ENCODE measurements around the gene FITM1. TPM values are rescaled to one million over a fixed set of nuclear protein-coding genes. Genes with fewer than 3 reads are reported as not detected.

The FITM1 gene
- polyA plus RNA-seq, 1 donor (not counting 4 experiments of a cell fraction or from before 2014, with no cell fraction given): not detected

- H3K79me2 ChIP-seq (ENCODE audit: control insufficient read depth, insufficient read depth, low read length): peaks cover 2% of the 10 kb centered on the region
- H3K4me2 ChIP-seq (ENCODE audit: control insufficient read depth, extremely low read depth, insufficient read depth, low read depth, low read length): no peak overlapping the region
- no peak for TF ChIP-seq EZH2 (IDR thresholded peaks at IDR 0.05; ENCODE audit: low read length)
- TF ChIP-seq CTCF (optimal IDR thresholded peaks at IDR 0.05 in 1 of 3, IDR thresholded peaks at IDR 0.05 in 1 of 3, conservative IDR thresholded peaks at IDR 0.05 in 1 of 3; ENCODE audit: extremely low read depth in 1 of 3, insufficient read depth in 2 of 3, low read length in 3 of 3): no peak
- H4K20me1 ChIP-seq (ENCODE audit: control insufficient read depth, extremely low read depth, insufficient read depth, low read length): no peaks in the 10 kb centered on the region
- no peak overlapping the region for H3K9ac ChIP-seq (ENCODE audit: control insufficient read depth, extremely low read depth, insufficient read depth, low read length)
- H2AFZ ChIP-seq (ENCODE audit: control insufficient read depth, low read length): no peak overlapping the region
- peaks cover 0 to 9% of the 10 kb centered on the region in 2 experiments for H3K36me3 ChIP-seq (ENCODE audit: control insufficient read depth in 2 of 2, extremely low read depth in 1 of 2, insufficient read depth in 2 of 2, low read length in 2 of 2)
- dilution Hi-C loops (cut with MboI; ENCODE audit: extremely low pct_ligation_motif_present, low sequenced_read_pairs): no loop called here
- no peaks in the 10 kb centered on the region for H3K9me3 ChIP-seq (ENCODE audit: control insufficient read depth, low read depth, low read length)
- FAIRE-seq: no peak
- no peak overlapping the region for H3K4me3 ChIP-seq (ENCODE audit: control insufficient read depth in 2 of 3, extremely low read depth in 1 of 3, insufficient read depth in 2 of 3, low read depth in 1 of 3, low read length in 3 of 3)
- H3K4me1 ChIP-seq (ENCODE audit: control insufficient read depth, extremely low read depth, insufficient read depth, low read length): peaks cover 17% of the 10 kb centered on the region
- DNase-seq (ENCODE audit: low read depth, low spot score): no peak
- no peaks in the 10 kb centered on the region for H3K9me1 ChIP-seq (ENCODE audit: control insufficient read depth, extremely low read depth, insufficient read depth, low read length)
- H3K27ac ChIP-seq (ENCODE audit: control insufficient read depth, insufficient read depth, low read length): no peak overlapping the region
- no peaks in the 10 kb centered on the region for H3K27me3 ChIP-seq (ENCODE audit: control insufficient read depth, extremely low read depth, insufficient read depth, low read length)
These were observed 37.8 kb upstream of the FITM1 start for GRCh38 chr14:24092505-24093206.

- no peak for DNase-seq (ENCODE audit: low read depth, low spot score)
- Histone ChIP-seq H3K9me1 (ENCODE audit: control insufficient read depth, extremely low read depth, insufficient read depth, low read length) (no peaks in the 10 kb centered on the region), H2AFZ (ENCODE audit: control insufficient read depth, low read length) (peak overlapping the region; percentile 90), H4K20me1 (ENCODE audit: control insufficient read depth, extremely low read depth, insufficient read depth, low read length) (no peaks in the 10 kb centered on the region), H3K27ac (ENCODE audit: control insufficient read depth, insufficient read depth, low read length) (peak overlapping the region; percentile 77), H3K4me1 (ENCODE audit: control insufficient read depth, extremely low read depth, insufficient read depth, low read length) (peaks cover 17% of the 10 kb centered on the region), H3K9ac (ENCODE audit: control insufficient read depth, extremely low read depth, insufficient read depth, low read length) (peak overlapping the region; percentile 69), H3K27me3 (ENCODE audit: control insufficient read depth, extremely low read depth, insufficient read depth, low read length) (no peaks in the 10 kb centered on the region), H3K36me3 (ENCODE audit: control insufficient read depth in 2 of 2, extremely low read depth in 1 of 2, insufficient read depth in 2 of 2, low read length in 2 of 2) (peaks cover 0 to 9% of the 10 kb centered on the region in 2 experiments), H3K79me2 (ENCODE audit: control insufficient read depth, insufficient read depth, low read length) (peaks cover 2% of the 10 kb centered on the region), H3K4me3 (ENCODE audit: control insufficient read depth in 2 of 3, extremely low read depth in 1 of 3, insufficient read depth in 2 of 3, low read depth in 1 of 3, low read length in 3 of 3) (peak overlapping the region in 2 of 3 experiments; percentile 23 to 44), H3K9me3 (ENCODE audit: control insufficient read depth, low read depth, low read length) (no peaks in the 10 kb centered on the region), H3K4me2 (ENCODE audit: control insufficient read depth, extremely low read depth, insufficient read depth, low read depth, low read length) (peak overlapping the region; percentile 85)
- dilution Hi-C loops (cut with MboI; ENCODE audit: extremely low pct_ligation_motif_present, low sequenced_read_pairs): no loop called here
- TF ChIP-seq CTCF (optimal IDR thresholded peaks at IDR 0.05 in 1 of 3, IDR thresholded peaks at IDR 0.05 in 1 of 3, conservative IDR thresholded peaks at IDR 0.05 in 1 of 3; ENCODE audit: extremely low read depth in 1 of 3, insufficient read depth in 2 of 3, low read length in 3 of 3): no peak
- no peak for TF ChIP-seq EZH2 (IDR thresholded peaks at IDR 0.05; ENCODE audit: low read length)
- no peak for FAIRE-seq
These were observed 37.1 kb upstream of the FITM1 start for GRCh38 chr14:24093207-24093900.
